EH (cell line): ENCODE data around the gene CDK8.
"Not testable (repeated sequence)": the region's sequence is repeated elsewhere in the genome, so short reads cannot be mapped to it uniquely, and the experiment has no call there.

Experiments used
- DNase-seq: peaks from one replicate; pipeline ENCODE4 v3.0.0-alpha.2; 2015; ENCODE audit warnings: low read depth

CDK8 gene

DNA sequence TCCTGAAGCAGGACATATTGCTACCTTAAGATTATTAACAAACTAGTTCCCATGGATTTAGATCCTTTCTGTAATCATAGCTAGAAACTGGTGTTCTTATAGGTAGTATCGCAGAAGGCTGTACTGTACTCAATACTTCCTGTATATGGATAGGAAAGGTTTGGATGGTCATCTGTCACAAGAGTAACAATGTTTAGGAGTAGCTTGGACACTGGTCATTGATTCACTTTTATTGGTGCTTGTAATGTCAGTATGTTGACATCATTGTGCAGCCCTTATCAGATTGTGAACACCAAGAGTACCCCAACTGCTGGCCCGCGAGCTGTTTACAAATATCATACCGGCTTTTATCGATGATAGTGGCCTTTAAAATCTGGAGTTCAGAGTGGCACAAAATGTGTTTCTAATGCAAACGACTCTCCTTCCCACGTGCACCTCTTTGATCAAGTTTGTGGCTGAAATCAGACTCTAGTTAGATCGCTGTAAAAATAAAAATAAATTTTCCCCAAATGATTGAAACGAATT is 605 bp upstream of the CDK8 start:
- DNase-seq: no peak

DNA sequence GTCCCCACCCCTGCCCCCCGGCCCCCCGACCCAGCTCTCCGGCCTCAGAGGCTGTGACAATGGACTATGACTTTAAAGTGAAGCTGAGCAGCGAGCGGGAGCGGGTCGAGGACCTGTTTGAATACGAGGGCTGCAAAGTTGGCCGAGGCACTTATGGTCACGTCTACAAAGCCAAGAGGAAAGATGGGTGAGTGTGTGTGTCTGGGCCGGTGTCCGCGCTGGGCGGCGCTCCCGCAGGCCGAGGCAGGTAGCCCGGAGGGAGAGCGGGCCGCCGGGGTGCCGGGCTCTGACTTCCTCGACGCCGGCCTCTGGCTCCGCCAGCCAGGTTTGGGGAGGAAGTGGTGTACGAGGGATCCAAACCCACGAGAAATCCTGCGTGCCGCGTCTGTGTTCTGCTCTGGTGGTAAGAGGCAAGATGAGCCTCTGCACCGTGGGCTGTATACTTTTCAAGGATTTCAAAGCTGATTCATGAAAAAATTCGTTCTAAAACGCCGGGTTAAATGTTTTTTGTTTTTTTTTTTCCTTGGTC is 718 bp downstream of the CDK8 start:
- peak; percentile 48 for DNase-seq

DNA sequence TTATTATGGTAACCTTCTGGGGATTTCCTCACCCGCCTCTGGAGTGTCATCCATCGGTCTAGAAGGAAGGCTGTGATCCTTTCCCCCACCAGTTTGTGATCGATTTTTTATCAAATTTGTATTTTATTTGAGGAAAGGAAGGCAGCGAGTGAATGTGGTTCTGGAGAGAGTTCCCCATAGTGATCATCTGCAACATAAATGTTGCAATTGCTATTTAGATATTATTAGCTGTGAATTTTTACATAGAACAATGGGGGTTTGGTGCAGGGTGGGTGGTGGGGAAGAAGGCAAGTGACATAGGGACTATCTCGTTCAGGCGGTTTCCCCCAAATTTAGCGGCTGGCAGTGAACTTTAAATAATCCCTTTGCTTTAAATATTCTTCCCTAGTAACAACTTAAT is 1.2 kb downstream of the CDK8 start:
- no peak for DNase-seq

DNA sequence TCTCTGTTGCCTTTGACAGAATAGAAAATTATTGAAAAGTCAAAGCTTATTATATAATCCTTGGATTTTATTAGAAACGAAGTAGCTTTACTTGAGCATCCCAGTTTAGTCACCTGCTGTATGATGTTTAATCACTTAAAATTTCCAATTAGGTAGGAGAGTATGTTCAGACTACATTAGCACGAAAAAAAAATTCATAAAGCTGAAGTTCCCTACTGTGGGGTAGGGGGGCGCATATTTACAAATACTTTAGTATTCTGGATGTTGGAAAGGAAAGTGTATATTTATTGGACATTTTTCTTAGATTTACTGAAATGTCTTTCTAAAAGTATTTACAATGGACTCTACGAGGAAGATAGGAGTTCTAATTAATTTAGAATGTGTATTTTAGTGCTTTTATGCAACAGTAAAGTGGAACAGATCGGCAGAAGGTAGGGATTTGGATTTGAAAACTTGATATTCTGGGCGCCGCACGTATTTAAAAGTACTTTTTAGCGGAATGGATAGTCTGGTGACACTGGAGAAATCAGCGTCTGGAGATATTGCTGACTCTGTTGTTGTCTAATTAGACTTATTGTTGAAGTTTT is 1.9 kb downstream of the CDK8 start:
- DNase-seq: peak; percentile 9

DNA sequence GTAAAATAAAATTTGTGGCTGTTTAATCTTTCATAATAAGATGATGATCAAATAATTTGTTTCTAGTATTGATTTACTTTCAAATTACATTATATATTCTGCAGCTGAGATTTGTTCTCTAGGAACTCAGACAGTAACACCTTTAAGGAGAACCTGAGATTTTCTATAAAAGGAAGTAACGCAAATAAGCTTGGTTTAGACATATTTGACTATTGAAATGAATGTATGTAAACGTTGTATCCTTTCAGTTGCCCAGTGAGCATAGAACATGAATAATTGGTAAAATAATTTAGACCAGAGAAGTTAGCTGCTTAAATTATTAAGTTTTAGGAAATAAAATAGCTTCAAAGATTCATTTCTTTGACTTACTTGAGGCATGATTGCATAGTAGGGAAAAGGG is 3.1 kb downstream of the CDK8 start:
- DNase-seq: no peak

DNA sequence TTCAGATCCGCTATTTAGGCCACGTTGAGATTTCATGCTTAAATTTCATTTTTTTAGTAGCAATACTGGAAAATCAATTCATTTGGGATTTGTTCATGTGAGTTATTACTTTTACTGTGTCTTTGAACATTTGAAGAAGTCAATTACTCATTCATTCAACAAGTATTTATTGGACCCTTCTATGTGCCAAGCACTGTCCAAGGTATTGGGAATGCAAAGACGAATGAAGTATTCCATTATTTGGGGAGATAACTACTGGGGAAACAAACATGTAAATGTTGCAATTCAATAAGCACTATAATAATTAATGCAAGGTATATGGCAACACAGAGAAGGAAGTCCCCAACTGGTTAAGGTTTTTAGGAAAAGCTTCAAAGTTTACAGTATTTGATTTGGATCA is 5.7 kb downstream of the CDK8 start:
- DNase-seq: no peak

DNA sequence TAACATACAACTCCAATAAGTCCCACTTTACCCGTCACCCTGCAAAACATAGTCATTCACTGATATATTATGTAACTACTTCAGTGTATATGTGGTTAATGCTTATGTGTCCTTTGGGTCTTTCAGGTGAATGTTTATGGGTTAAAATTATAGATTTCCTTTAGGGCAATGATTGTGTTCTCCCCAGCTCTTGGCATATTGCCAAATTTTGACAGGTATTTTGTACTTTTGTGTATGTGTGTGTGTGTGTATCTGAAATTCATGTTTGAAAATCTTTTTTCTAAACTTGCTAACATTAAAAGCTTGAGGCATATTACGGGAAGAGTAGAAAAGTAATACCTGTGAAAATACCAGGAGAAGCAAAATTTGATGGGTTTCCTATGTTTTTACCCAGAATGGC is 8.2 kb downstream of the CDK8 start:
- DNase-seq: no peak

DNA sequence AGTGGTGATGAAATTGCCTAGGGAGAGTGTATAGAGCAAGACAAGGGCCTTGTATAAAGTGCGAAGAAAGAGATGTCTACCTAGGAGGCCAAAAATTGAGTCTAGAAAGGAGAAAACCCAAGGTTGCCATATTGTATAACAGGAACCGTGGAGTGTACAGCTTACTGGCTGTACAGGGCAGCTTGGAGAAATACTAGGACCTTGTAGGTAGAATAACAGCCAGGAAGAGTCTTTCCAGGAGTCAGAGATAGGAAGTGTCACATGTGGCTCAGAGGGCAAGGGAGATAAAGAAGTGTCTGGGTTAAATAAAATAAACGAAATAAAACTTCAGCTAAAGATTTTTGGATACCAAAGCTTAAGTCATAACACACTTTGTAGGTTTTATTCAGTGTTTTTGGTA is 12.4 kb downstream of the CDK8 start:
- DNase-seq: no peak

DNA sequence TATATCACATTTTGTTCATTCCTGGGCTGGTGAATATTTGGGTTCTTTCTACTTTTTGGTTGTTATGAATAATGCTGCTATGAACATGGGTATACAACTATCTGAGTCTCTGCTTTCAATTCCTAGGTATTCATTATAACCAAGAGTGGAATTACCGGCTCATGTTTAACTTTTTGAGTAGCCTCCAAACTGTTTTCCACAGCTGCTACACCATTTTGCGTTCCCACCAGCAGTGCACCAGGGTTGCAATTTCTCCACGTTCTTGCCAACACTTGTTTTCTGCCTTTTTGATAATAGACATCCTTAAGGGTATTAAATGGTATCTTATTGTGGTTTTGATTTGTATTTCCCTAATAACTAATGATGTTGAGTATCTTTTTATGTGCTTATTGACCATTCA is 16.8 kb downstream of the CDK8 start:
- DNase-seq: no peak

DNA sequence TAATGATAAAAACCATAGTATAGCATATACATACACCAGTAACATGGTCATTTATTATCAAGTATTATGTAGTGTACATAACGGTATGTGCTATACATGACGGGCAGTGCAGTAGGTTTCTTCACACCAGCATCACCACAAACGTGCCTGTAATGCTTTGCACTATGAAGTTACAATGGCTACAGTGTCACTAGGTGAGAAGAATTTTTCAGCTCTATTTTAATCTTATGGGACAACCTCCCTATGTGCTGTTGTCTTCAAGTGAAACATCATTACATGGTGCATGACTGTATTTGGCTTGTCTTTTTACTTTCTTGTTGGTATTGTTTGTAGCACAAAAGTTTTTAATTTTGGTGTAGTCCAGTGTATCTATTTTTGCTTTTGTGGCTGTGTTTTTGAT is 18.7 kb downstream of the CDK8 start:
- DNase-seq: no peak

DNA sequence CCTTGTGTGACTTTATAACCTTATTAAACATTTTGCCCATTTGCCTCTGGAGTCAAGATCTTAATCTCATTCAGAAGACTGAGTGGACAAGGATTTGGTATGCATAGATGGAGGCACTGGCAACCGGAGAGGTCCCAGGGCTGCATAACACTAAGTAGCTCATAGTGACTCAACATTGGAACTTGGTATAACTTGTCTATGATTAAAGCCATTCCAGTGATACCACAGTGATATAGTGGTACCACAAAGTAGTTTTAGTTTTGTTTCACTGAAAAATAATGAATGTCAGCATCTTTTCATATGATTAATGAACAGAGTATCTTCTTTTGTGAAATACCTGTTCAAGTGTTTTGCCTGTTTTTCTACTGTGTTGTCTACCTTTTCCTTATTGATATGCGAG is 26.4 kb downstream of the CDK8 start:
- peak; percentile 92 for DNase-seq

DNA sequence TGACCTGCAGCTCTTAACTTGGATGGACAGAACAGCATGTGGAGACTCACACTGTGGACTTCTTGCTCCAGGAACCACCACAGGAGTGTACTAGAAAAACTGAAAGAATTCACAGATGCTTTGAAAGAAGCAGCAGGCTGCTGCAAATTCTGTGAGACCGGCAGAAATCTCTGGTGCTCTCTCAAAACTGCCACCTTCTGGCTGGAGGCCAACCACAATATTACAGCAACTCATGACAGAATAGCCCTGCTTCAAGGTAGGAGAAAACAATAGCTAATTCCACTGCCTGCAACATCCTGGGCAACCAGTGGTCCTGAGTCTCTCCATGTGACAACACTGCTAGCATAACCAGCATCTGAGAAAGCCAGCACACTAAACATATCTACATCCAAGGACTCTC is 26.9 kb downstream of the CDK8 start:
- DNase-seq: peak; percentile 4

DNA sequence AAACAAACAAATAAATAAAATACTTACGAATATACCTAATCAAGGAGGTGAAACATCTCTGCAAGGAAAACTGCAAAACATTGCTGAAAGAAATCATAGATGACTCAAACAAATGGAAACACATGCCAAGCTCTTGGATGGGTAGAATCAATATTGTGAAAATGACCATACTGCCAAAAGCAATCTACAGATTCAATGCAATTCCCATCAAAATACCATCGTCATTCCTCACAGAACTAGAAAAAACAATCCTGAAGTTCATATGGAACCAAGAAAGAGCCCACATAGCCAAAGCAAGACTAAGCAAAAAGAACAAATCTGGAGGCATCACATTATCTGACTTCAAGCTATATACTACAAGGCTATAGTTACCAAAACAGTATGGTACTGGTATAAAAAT is 32.0 kb downstream of the CDK8 start:
- peak; percentile 54 for DNase-seq

DNA sequence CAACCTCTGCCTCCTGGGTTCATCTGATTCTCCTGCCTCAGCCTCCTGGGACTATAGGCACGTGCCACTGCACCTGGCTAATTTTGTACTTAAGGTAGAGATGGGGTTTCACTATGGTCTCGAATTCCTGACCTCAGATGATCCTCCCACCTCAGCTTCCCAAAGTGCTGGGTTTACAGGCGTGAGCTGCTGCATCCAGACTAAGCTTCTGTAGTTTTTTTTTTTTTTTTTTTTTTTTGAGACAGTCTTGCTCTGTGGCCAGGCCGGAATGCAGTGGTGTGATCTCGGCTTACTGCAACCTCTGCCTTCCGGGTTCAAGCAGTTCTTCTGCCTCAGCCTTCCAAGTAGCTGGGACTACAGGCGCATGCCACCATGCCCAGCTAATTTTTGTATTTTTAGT is 34.9 kb downstream of the CDK8 start:
- DNase-seq: not testable (repeated sequence)

DNA sequence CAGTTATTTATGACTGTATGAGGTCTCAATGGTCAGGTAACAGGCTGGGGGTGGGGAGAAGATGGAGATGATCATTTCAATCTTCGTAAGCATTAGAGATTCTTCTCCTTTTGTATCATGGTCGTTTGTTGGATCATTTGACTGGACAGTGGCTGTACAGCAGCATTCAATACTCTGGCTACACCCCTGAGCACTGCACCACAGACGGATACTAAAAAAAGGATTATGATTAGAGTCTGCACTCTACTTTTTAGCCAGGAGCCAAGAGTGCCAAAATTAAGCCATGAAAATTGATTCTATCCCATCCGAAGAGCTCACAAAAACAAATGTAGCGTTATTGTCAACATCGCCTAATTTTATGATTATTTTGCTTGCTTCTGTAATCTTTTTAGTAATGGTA is 41.9 kb downstream of the CDK8 start:
- no peak for DNase-seq

DNA sequence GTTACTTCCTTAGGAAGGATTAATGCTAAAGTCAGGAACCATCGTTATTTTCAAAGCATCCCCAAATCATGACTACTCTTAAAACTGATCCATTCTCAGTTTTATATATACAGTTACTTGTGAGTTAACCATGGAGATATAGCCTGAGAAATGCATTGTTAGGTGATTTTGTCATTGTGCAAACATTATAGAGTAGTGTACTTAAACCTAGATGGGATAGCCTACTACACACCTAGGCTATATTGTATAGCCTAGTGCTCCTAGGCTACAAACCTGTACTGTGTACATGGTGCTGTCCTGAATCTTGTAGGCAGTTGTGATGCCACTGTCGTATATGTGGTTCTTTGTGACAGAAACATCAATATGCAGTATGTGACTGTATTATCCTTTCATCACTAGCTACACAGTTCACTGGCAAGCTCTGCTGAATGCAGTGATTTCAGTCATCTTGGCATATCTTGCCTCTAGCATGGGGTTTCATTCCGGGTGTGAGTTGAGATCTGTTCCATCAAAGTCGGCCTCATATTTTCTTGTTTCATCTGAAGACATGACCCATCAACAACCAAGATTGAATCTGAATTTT is 45.3 kb downstream of the CDK8 start:
- DNase-seq: peak; percentile 7

DNA sequence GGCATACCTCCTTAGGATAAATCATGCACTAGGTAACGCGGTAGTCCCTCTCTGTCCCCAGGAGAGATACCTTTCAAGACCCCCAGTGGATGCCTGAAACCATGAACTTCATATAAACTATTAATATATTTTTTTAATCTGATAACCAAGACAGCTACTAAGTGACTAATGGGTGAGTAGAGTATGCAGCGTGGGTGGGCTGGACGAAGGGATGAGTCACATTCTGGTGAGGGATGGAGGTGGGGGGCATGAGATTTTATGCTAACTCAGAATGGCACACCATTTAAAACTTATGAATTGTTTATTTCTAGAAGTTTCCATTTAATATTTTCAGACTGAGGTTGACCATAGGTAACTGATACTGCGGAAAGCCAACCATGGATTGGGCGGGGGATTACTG is 46.2 kb downstream of the CDK8 start:
- peak; percentile 79 for DNase-seq

DNA sequence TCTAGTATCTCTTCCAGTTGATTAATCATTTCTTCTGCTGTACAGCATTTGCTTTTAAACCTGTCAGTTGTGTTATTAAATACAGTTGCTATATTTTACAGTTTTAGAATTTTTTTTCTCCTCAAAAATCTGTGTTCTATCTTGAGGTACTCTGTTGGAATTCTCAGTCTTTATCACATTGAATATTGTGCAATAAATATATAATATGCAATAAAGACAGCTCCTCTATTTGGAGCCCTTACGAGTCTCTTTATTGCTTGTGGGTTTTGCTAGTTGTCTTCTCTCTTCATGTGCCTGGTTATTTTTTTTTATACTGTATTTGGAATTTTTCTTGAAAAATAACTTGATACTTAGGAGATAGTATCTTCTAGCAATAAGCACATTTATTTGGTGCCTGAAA is 51.7 kb downstream of the CDK8 start:
- no peak for DNase-seq

DNA sequence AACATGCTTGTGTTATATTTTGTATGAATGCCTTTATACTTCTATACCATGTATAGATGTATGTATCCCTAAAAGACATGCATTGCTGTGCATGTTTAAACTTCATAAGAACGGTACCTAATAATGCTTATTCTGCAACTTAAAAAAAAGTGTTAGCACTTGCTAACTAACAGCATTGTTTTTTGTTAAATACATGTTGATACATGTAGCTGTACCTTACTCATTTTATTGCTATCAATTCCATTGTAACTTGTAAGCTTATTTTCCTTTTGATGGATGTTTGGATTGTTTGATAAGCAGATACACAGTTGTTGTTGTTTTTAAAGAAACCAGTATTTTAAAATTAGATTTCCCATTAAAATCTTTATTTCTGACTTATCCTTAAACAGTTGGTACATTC is 53.8 kb downstream of the CDK8 start:
- no peak for DNase-seq

DNA sequence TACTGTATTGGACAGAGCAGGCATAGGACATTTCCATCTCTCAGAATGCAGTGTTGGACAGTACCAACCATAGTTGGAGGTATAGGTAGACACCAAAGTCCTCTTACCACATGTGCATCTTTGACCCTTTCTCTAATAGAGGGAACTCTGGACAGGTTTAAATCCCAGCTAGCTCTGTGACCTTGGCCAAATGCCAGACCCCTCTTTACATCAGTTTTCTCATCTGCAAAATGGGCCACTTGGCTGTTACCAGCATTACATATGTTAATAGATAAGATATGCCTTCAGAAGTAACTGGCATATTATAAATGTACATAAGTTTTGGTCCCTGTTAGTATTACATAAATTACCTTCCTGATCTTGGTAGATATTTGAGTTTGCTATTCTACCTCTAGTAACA is 54.3 kb downstream of the CDK8 start:
- DNase-seq: no peak

DNA sequence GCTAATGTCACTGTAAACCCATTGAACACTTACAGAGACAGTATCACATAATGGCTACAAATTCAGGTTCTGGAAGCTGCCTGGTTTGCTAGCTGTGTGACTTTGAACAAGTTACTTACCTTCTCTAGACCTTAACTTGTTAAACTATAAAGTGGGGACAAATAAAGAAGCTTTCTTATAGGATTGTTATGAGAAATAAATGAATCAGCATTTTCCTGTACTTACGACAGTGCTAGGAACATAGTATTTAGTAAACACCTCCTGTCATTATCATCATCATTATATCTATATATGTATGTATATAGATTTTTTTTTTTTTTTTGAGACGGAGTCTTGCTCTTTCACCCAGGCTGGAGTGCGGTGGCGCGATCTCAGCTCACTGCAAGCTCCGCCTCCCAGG is 54.9 kb downstream of the CDK8 start:
- no peak for DNase-seq

DNA sequence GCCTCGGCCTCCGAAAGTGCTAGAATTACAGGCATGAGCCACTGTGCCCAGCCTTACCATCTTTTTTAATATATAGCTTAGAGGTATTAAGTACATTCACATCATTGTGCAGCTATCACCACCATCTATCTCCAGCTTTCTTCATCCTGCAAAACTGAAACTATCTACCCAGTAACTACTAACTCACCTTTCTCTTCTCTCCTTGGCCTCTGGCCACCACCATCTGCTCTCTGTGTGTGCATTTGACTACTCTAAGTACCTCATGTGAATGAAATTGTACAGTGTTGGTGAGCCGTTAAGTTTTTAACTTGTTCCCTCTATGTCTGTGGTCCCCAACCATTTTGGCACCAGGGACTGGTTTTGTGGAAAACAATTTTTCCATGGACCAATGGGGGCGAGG is 56.1 kb downstream of the CDK8 start:
- DNase-seq: no peak

DNA sequence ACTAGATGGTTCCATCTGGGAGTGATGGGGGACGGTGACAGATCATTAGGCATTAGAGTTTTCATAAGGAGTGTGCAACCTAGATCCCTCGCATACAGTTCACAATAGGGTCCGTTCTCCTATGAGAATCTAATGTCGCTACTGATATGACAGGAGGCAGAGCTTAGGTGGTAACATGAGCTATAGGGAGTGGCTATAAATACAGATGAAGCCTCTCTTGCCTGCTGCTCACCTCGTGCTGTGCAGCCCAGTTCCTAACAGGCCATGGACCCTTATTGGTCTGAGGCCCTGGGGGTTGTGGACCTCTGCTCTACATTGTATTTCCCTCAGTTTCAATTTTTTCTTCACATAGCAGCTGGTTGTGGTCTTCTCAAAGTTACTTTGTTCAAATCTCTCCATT is 56.5 kb downstream of the CDK8 start:
- no peak for DNase-seq

DNA sequence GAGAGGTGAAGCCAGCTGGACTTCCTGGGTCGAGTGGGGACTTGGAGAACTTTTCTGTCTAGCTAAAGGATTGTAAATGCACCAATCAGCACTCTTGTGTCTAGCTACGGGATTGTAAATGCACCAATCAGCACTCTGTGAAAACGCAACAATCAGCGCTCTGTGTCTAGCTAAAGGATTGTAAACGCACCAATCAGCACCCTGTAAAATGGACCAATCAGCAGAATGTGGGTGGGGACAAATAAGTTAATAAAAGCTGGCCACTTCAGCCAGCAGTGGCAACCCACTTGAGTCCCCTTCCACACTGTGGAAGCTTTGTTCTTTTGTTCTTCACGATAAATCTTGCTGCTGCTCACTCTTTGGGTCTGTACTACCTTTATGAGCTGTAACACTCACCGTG is 58.1 kb downstream of the CDK8 start:
- not testable (repeated sequence) for DNase-seq
